HG03060 (cell line): ENCODE measurements around the gene CXCL8.
"Not testable (repeated sequence)": the region's sequence is repeated elsewhere in the genome, so short reads cannot be mapped to it uniquely, and the experiment has no call there.

Experiments used
- ATAC-seq: cut with Tn5 transposase; IDR thresholded peaks from one replicate; pipeline ENCODE4 v1.9.1; 2021; ENCODE audit warnings: low read depth, moderate number of reproducible peaks; ENCODE audit not compliant: unreplicated experiment

Gene CXCL8

DNA sequence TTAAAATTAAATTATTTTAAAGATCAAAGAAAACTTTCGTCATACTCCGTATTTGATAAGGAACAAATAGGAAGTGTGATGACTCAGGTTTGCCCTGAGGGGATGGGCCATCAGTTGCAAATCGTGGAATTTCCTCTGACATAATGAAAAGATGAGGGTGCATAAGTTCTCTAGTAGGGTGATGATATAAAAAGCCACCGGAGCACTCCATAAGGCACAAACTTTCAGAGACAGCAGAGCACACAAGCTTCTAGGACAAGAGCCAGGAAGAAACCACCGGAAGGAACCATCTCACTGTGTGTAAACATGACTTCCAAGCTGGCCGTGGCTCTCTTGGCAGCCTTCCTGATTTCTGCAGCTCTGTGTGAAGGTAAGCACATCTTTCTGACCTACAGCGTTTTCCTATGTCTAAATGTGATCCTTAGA, at the start of gene CXCL8:
CXCL8 (plus strand) TSS at position 217 of the 426 bp plus-strand sequence; CDS start at position 307, 90 bp downstream.
- no peak for ATAC-seq

DNA sequence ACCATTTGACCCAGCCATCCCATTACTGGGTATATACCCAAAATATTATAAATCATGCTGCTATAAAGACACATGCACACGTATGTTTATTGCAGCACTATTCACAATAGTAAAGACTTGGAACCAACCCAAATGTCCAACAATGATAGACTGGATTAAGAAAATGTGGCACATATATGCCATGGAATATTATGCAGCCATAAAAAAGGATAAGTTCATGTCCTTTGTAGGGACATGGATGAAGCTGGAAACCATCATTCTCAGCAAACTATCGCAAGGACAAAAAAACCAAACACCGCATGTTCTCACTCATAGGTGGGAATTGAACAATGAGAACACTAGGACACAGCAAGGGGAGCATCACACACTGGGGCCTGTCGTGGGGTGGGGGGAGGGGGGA, 49.2 kb upstream of the CXCL8 start:
- ATAC-seq, result not testable (repeated sequence)

DNA sequence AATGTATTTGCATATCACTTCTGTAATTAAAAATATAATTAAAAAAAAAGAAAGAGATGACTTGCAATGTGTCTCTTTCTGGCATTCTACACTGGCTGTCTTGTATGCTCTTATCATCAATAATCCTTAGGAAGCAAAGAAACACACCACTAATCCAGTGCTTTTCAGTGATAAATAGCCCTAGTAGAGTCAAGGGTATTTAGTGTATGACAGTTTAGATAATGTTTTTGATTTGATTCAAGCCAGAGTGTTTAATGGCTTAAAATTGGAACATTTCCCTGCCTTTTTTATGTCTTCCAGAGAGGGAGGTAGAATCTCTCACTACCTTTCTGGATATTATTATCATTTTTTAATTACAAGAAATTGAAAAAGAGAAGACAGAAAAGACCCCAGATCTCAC, 48.6 kb upstream of the CXCL8 start:
- ATAC-seq, result no peak

DNA sequence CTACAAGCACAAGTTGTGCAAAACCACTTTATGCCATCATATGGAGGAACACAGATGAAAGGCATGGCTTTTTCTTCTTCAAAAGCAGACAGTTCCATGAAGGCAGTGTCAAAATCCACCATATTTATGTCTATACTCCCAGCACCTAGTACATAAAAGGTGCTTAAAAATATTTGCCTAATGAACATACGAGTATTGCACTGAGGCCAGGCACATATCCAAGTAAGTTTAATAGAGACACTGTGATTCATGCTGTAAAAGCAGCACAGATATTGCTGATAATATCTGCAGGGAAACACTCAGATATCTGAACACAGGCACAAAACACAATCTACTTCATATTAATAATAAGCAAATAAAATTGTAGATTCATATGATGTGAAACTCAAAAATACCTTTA, 48.1 kb upstream of the CXCL8 start:
- ATAC-seq, result no peak

DNA sequence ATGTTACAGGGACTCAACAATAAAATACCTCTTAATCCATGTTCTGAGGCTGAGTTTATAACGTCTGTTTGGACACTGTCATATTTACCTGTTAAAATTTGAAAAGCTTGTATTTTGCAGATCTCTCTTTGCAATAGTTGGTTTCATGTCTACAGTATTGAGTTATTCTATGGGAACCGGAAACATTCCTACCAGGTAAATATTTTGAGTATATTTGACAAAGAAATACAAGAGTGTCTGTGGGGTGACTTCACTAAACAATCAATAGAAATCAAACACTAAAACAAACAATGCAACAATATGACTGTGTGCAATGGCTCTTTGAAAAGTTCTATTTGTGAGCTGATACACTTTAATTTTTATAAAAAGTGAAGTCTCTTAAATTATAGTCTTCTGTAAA, 47.7 kb upstream of the CXCL8 start:
- ATAC-seq, result no peak

DNA sequence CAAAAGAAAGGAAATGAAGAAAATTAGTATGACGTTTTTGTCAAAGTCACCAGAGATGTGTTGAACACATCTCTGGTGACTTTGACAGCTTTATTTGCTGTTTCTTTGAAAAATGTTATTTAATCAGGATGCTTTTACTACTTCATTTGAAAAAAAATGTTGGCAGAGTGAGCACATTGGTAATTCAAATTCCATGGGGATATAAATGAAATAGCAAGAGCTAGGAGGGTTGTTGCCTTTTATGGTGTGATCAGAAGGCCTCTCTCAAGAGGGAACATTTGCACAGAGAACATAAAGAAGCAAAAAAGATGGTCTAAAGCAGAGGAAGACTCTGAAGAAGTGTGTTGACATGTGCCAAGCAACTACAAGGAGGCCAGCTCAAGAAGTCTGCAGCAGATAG, 46.6 kb upstream of the CXCL8 start:
- no peak for ATAC-seq

DNA sequence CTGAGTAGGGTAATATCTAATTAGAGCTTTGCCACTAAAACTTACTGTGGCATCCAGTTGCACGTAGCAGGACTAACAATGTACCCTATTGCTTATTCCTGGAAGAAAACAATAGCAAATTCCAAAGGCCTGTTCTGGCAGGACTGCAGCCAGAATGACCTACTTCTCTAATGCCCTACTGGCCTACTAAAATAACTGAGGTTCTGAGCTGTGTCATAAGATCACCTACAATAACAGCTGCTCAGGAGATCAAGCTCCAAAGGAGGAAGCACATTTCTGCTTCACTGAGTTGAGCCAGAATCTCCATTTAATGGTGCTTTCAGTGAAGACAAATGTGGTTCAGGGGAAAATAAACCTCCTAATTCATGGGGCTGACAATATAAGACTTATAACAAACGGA, 42.2 kb upstream of the CXCL8 start:
- no peak for ATAC-seq

DNA sequence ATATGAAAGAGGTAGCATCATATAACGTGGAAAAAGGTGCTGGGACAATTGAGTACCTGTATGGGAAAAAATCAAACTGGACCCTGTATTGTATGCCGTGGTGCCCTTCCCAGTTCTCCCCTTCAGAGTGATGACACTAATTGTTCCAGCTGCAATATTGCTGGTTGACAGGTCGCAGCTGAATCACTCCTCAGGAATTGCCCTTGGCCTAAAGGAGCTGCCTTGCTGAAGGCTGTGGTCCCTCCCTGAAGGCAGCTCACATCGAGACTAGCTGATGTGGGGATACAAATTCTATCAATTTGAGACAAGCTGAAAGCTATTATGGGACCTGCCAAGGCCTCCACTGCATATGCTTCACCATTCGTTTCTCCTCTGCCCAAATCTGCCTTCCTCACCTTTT, 39.3 kb upstream of the CXCL8 start:
- no peak for ATAC-seq

DNA sequence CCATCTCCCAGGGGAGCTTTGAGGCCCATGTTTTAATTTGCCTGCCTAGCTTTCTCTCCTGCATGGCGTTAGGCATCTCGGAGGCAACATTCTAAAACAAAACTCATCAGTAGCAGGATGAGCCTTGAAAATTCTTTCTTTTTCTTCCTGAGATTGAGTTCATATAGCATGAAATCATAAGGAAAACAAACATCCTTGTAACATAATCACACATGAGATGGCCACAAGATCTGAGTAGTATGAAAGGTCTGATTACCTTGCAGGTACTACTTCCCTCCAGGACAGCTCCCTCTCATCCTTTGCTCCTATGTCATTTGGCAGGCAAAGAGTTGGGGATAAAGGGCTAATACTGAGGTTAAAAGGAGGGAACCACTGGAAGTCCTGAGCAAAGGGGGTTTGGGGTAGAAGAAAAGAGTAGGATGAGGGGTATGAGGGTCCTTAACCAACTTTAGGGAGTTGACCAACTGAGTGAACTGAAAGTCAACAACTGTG, 37.5 kb upstream of the CXCL8 start:
- no peak for ATAC-seq

DNA sequence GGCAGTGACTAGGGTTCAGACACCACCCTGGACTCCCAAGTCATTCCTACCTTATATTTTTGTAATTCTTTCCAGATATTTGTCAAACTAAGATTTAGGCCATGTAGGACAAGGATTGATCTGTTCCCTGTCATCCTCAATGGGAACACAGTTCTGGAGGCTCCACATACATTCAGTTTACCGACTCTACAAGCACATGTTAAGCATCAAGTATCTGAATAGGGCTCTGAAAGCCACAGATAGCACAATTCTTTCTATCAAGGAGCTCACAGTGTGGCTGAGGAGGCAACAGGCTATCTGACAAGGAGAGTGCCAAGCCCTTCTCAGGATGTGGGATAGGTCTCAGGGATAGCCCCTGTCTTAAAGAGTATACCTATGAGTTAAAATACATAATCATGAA, 37.0 kb upstream of the CXCL8 start:
- ATAC-seq, result no peak

DNA sequence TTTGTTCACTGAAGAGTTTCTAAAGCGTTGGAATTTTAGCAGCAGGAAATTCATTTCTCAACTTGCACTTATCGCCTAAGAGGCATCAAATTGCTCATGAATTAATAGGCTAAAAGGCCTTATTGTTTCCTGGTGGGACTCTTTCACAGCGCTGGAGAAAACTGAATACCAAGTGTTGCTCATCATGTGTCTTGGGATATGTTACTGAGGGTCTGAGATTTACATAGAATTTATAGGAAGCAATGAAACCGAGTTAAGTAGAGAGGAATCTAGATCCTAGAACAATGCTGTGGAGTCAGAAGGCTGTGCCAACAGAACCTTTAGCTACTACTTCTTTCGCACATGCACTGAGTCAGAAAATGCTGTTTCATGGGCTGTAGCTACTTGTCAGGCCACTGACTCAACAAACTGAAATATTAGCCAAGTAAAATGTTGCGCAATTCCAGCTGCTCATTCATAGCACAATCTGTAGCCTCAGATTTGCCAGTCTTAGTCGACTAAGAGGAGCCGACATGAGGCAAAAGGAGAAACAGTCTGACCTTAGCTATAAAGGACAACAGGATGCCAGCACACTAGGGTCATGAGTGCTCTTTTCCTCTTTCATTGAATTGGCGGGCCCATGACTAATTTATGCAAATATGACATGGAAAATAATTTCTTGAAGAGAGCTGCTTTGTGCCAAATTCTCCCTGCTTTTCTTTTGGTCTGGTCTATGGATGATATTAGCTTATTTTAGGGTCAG, 35.9 kb upstream of the CXCL8 start:
- ATAC-seq, result no peak

DNA sequence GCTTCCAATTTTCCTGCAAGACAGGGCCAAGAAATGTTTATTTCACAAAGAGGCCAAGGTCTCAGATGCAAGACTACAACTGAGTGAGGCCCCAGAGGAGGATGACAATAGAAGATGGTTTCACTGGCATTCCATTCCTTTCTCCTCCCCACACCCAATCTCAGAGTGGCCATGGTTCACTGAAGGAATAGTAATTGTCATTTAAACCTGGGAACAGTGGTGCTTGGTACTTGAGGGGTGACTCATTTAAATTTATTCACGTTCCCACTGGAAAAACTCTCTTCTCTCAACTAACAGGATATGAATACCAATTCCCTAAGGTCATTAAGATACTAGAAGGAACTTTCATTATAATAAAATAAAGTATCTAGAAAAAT, 35.3 kb upstream of the CXCL8 start:
- no peak for ATAC-seq

DNA sequence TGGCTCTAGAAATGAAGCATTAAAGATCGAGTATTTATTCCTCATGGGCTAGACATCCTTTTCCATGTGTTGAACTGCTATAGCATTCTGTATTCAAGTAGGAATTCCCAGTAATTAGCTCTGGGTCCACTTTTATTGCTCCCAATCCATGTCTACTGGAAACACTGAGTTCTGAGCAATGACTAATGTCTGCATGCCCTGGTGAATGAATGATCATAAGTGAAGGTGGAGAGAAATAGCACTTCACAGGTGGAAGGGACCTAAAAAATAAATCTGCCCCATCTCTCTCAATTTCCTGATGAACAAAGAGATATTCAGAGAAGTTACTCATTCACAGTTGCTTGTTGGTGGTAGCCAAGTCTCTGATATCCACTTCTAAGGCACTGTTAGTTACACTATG, 34.6 kb upstream of the CXCL8 start:
- no peak for ATAC-seq

DNA sequence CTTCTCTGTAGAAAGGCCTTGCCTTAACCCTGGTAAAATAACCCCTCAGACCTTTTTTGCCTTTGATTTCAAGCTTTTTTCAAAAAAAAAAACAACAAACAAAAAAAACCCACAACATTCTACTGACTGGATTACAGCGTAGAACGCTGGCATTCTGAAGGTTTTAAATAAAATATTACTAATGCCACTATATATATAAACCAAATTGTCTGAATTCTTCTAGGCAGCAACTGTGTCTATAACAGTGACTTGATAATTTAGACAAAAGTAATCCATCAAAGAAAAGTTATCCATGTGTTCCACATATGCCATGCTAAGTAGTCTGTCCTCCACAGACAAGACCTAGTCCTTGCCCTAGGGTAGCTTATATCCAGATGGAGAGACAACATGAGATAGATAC, 33.6 kb upstream of the CXCL8 start:
- no peak for ATAC-seq

DNA sequence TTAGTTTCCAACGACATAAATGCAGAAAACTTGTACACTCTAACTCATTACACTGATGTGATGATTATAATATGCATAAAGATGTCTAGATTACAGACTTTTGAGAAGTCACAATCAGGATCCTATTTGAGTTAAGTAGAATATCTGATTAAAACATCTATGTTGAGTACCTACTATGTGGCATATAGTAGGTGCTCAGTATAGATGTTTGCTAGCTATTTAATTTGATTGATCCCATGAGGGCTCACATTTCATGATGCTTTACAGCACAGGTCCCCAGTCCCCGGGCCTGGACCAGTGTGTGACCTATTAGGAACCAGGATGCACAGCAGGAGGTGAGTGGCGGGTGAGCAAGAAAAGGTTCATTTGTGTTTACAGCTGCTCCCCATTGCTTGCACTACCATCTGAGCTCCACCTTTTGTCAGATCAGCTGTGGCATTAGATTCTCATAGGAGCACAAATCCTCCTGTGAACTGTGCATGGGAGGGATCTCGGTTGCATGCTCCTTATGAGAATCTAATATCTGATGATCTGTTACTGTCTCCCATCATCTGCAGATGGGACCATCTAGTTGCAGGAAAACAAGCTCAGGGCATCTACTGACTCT, 33.0 kb upstream of the CXCL8 start:
- ATAC-seq, result no peak

DNA sequence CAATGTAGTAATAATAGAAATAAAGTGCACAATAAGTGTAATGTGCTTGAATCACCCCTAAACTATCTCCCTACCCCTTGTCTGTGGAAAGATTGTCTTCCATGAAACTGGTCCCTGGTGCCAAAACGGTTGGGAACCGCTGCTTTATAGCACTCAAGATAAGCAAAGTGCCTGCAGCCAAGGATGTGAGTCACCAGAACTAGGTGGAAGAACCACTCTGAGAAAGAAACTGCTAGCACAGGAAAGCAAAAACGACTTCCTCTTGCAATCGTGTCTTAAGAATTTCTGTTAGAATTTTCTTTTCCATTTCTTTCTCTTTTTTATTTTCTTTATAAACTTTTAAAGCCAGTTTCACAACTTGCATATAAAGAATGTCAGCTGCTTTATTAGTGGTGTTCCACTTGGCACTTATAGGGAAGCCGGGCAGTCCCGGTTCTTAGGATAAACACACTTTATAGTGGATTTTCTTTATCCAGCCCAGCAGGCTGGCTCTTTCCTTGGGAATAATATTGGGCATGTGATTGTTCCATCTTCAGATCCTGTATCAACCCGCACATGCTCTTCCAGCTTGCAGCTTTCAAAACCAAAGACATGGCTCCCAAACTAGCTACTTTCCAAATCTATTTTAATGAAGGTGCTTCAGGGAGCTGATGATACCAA, 32.3 kb upstream of the CXCL8 start:
- no peak for ATAC-seq

DNA sequence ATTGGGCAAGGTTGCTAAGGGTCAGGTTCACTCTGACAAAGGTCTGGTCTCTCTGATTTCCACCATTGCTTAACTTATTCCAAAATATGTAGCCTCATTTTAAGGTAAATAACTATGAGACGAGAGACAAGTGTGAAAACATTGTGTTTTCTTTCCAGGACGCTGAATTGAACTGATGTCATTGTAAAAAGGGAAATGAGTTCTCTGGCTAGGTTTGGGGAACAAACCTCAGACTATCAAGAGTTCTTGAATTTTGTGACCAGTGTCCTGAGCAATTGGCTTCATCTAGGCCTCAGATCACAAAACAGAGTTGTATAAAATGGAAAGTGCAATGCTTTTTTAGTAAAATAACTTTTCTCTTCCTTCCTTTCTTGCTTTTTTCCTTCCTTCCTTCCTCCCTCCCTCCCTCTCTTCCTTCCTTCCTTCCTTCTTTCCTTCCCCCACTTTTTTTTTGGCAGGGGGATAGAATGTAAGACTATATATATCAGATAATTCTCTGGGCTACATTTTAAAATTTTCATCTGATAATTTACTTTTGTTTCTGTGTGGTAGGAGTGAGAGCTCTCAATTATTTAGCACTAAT, 30.8 kb upstream of the CXCL8 start:
- no peak for ATAC-seq

DNA sequence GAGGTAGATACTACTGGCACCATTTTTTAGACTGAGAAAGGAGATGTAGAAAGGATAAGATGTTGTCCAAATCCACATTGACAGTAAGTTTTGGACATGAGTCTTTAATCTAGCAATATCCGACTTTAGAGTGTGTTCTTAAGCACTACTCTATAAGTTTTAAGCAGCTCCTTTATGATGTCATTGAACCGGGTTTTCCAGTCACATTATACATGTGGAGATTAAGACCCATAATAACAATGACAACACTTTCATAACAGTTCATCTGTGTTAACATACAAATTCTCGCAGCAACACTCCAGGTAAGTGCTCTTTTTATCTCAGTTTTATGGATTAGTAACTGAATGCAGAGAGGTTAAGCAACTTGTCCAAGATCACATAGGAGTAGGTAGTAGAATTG, 30.3 kb upstream of the CXCL8 start:
- ATAC-seq, result no peak

DNA sequence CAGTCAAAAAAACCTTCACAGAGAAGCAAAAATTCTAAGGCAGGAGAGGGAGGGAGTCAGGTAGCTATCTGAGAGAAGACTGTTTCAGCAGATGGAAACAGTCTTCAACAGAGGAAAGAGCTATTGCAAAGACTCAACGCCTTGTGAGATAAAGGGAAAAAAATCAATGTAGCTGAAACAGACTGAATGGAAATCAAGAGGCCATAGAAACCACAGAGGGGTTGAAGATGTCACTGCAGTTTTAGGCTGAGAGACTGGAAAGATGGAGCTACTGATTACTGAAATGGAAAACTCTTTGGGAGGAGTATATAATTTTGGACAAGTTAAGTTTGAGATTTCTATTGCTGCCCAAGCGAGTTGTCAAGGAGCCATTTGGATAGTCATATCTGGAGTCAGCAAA, 28.4 kb upstream of the CXCL8 start:
- ATAC-seq, result no peak

DNA sequence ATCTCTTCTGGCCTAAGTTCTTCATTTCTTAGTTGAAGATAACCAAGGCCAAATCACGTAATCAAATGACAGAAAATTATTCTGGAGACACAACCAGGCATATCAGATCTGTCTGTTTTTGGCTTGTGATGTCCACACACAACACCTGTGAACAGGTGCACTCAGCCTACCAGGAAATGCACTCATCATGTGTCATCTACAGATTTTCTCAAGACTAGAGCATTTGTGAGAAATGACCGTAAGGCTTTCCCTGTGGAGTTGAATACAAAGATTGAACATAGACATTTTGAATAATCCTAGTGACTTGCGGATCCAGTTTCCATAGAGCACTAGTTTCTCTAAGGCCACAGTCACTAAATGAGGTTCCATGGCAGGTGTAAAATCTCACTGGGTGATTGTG, 26.7 kb upstream of the CXCL8 start:
- no peak for ATAC-seq

DNA sequence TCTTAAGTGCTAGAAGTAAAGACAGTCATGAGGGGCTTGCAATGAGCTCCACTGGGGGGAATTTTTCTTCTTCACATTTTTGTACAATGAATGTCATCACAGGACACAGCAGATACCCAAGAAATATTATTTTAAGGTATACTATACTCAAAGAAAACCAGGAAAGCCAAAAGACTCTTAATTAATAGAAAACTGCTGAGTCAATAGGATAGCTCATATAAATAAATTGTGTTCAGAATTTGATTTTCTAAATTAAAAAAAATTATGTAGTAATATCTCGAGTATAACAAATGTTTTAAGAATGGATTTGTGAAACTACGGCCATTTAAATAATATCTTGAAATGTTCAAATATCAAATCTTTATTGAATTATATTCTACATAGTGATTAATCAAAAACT, 25.7 kb upstream of the CXCL8 start:
- ATAC-seq, result no peak
